ENCODE data around the gene SERPINC1.
"Not testable (repeated sequence)": the region's sequence is repeated elsewhere in the genome, so short reads cannot be mapped to it uniquely, and the experiment has no call there.

Gene SERPINC1

DNA sequence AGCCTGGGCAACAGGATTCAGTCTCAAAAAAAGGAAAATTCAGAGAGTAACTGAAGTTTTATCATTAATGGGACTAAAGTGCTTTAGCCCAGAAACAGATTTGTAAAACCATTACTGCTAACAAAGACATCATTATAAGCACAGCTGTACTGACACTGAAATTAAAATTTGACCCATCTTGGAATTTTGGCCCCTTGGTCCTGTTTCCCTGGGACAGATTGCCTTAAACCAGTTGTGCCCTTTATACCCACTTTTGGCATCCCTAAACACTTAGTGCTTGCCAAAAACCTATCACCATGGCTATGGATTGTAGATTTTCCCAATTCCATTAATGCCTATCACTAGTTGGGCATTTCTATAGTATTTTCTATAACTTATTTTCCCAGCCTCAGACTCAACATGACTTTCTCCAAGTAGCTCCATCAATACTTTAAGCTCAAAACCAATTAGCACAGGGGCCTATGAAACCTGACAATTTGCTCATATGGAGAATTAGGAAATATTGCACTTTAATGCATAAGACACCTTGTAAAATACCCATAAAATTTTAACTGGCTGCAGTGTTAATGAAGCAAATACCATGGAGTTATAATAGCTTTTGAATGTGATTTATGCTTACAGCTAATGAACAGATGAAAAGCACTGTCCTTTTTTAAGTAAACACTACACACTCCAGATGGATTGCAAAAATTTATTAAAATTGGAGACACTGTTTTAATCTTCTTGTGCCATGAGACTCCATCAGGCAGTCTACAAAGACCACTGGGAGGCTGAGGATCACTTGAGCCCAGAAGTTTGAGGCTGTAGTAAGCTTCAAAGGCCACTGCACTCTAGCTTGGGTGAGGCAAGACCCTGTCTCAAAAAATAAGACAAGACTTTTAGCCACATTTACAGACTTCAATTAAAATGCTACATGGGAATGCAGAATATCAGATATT lies 53.6 kb downstream of the SERPINC1 start:
- TF ChIP-seq, protein P1, sequence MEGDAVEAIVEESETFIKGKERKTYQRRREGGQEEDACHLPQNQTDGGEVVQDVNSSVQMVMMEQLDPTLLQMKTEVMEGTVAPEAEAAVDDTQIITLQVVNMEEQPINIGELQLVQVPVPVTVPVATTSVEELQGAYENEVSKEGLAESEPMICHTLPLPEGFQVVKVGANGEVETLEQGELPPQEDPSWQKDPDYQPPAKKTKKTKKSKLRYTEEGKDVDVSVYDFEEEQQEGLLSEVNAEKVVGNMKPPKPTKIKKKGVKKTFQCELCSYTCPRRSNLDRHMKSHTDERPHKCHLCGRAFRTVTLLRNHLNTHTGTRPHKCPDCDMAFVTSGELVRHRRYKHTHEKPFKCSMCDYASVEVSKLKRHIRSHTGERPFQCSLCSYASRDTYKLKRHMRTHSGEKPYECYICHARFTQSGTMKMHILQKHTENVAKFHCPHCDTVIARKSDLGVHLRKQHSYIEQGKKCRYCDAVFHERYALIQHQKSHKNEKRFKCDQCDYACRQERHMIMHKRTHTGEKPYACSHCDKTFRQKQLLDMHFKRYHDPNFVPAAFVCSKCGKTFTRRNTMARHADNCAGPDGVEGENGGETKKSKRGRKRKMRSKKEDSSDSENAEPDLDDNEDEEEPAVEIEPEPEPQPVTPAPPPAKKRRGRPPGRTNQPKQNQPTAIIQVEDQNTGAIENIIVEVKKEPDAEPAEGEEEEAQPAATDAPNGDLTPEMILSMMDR (conservative IDR thresholded peaks at IDR 0.05; ENCODE audit: low read depth, low read length): no peak
- peak overlapping the region; percentile 99 for H3K4me3 ChIP-seq (ENCODE audit: low read length)

DNA sequence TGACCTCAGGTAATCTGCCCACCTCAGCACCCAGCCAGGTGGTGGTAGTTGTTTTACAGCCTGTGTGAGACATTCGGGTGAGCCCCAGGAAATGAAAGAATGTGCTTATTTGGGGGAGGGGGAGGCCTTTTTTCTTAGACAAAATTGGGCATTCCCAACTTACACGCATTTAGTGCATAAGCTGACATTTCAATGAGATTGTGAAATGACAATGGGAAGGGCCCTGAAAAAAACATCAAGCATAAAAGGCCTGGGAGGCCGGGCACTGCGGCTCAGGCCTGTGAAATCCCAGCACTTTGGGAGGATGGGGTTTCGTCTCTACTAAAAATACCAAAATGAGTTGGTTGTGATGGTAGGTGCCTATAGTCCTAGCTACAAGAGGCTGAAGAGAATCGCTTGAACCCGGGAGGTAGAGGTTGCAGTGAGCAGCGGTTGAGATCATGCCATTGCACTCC lies 54.3 kb downstream of the SERPINC1 start:
- H3K4me3 ChIP-seq (ENCODE audit: low read length): no peak overlapping the region
- TF ChIP-seq, protein P1 (conservative IDR thresholded peaks at IDR 0.05; ENCODE audit: low read depth, low read length): no peak
- DNase-seq (ENCODE audit: low read depth): no peak

More for the DNA sequence above, 53.6 kb downstream of the SERPINC1 start:
- DNase-seq (ENCODE audit: low read depth): no peak

DNA sequence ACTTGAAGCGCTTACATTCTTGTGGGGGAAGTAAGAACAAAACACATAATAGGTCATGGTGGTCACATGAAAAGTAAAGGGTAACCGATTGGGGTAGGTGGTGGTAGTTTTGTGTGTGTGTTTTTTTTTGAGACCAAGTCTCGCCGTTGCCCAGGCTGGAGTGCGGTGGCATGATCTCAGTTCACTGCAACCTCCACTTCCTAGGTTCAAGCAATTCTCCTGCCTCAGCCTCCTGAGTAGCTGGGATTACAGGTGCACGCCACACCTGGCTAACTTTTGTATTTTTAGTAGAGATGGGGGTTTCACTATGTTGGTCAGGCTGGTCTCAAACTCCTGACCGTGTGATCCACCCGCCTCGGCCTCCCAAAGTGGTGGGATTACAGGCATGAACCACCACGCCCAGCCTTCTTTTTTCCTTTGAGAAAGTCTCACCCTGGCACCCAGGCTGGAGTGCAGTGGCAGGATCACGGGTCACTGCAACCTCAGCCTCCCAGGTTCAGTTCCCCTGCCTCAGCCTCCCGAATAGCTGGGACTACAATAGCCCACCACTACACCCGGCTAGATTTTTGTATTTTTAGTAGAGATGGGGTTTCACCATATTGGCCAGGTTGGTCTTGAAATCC lies 54.9 kb downstream of the SERPINC1 start:
- not testable (repeated sequence) for H3K4me3 ChIP-seq (ENCODE audit: low read length); DNase-seq (ENCODE audit: low read depth)

DNA sequence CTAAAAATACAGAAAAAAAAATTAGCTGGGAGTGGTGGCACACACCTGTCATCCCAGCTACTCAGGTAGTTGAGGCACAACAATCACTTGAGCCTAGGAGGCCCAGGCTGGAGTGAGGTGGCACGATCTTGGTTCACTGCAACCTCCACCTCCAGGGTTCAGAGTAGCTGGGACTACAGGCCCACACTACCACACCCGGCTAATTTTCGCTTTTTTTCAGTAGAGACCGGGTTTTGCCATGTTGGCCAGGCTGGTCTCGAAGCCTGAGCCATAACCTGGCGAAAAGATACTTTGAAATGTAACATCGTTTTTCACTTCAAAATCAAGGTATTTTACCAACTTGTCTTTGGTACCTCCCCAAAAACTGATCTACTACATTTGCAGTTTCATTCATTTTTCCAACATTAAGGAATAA lies 55.4 kb downstream of the SERPINC1 start:
- no peak overlapping the region for H3K4me3 ChIP-seq (ENCODE audit: low read length)
- DNase-seq (ENCODE audit: low read depth): no peak
- TF ChIP-seq, protein P1 (conservative IDR thresholded peaks at IDR 0.05; ENCODE audit: low read depth, low read length): no peak

DNA sequence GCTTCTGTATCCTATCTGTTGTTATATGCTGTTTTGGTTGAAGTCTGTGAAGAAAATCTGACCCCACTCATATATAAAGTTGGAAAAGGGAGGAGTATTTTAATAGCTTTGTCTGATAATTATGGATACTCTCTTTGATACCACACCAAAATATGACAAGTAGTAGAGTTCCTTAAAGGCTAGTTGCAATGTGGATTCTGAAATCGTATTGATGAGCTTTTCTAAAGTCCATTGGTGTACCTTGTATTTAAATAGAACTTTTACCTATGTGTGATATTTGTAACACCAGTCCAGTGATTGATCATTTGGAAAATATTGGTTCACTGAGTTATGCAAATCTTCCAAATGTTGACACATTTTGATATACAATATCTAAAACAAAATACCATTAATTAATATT lies 57.1 kb downstream of the SERPINC1 start:
- DNase-seq (ENCODE audit: low read depth): no peak
- TF ChIP-seq, protein P1 (conservative IDR thresholded peaks at IDR 0.05; ENCODE audit: low read depth, low read length): no peak
- no peak overlapping the region for H3K4me3 ChIP-seq (ENCODE audit: low read length)

DNA sequence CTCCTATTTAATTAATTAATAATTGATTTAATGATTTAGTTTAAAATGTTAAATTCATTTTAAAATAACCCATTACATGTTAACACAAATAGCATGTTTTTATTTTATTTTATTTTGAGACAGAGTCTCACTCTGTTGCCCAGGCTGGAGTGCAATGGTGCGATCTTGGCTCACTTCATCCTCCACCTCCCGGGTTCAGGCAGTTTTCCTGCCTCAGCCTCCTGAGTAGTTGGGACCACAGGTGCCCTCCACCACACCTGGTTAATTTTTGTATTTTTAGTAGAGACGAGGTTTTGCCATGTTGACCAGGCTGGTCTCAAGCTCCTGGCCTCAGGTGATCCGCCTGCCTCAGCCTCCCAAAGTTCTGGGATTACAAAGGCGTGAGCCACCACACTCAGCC lies 57.6 kb downstream of the SERPINC1 start:
- not testable (repeated sequence) for DNase-seq (ENCODE audit: low read depth); H3K4me3 ChIP-seq (ENCODE audit: low read length)

DNA sequence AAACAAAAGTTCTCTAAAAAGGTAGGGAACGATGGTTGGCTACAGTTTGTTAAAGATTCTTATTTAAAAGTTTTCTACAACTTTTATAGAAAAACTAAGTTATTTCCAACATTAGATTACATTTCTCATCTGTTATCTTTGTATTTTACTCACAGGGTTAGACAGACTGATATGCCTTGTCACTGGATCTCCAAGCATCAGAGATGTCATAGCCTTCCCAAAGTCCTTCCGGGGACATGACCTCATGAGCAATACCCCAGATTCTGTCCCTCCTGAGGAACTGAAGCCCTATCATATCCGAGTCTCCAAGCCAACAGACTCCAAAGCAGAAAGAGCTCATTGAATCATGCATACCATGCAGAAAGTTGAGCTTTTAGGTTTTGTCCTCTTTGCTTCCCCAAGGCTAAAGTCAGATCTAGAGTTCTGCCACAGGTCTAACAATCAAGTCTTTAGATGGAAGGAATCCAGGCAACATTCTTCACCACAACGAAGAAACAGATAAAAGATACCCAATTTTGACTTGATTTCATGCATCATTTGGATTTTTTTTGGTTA lies 59.7 kb downstream of the SERPINC1 start:
- TF ChIP-seq, protein P1 (conservative IDR thresholded peaks at IDR 0.05; ENCODE audit: low read depth, low read length): no peak
- no peak for DNase-seq (ENCODE audit: low read depth)
- H3K4me3 ChIP-seq (ENCODE audit: low read length): no peak overlapping the region

Measured in retinal pigment epithelial cell (primary cell).